Trophoblast cell (in vitro differentiated cells and primary cell): ENCODE data around the gene DNAJC8.

Source experiments
- DNase-seq, 2 donors: peaks; one replicate each; pipeline ENCODE4 v3.0.0-alpha.2; 2016
- H2AFZ ChIP-seq: 2 replicates; pipeline ENCODE4 v1.6.1; 2013; ENCODE audit warnings: low read length, moderate library complexity, mild to moderate bottlenecking; ENCODE audit not compliant: insufficient read depth, poor library complexity
- H2AK5ac ChIP-seq: 2 replicates; pipeline ENCODE4 v1.6.1; 2013; ENCODE audit warnings: mild to moderate bottlenecking, low read length
- H2BK120ac ChIP-seq: 2 replicates; pipeline ENCODE4 v1.6.1; 2013; ENCODE audit warnings: low read length, mild to moderate bottlenecking, moderate library complexity; ENCODE audit not compliant: insufficient read depth, poor library complexity
- H2BK12ac ChIP-seq: 2 replicates; pipeline ENCODE4 v1.6.1; 2013; ENCODE audit warnings: mild to moderate bottlenecking, low read length, moderate library complexity
- H2BK5ac ChIP-seq: 2 replicates; pipeline ENCODE4 v1.6.1; 2013; ENCODE audit warnings: low read length, low read depth, moderate library complexity, mild to moderate bottlenecking; ENCODE audit not compliant: poor library complexity
- H3K14ac ChIP-seq: 2 replicates; pipeline ENCODE4 v1.6.1; 2013; ENCODE audit warnings: mild to moderate bottlenecking, low read length
- H3K18ac ChIP-seq: 2 replicates; pipeline ENCODE4 v1.6.1; 2013; ENCODE audit warnings: mild to moderate bottlenecking, low read length
- H3K23ac ChIP-seq: 2 replicates; pipeline ENCODE4 v1.6.1; 2013; ENCODE audit warnings: low read length
- H3K27ac ChIP-seq: 2 replicates; pipeline ENCODE4 v1.5.1; 2013; ENCODE audit warnings: low read depth, mild to moderate bottlenecking, inconsistent platforms, low read length, moderate library complexity
- H3K27me3 ChIP-seq: 2 replicates; pipeline ENCODE4 v1.6.1; 2013; ENCODE audit warnings: inconsistent platforms, mild to moderate bottlenecking, low read length, moderate library complexity; ENCODE audit not compliant: insufficient read depth
- H3K36me3 ChIP-seq, 2 experiments: 1 replicate in 1 of 2; 2 replicates in 1 of 2; pipeline ENCODE4 v1.6.1; 2013; ENCODE audit warnings: low read length in 2 of 2, mild to moderate bottlenecking in 2 of 2, moderate library complexity in 1 of 2; ENCODE audit not compliant: insufficient read depth in 2 of 2, control insufficient read depth in 1 of 2
- H3K4ac ChIP-seq: 2 replicates; pipeline ENCODE4 v1.6.1; 2013; ENCODE audit warnings: low read depth, mild to moderate bottlenecking, low read length, moderate library complexity
- H3K4me1 ChIP-seq, 2 experiments: 1 replicate in 1 of 2; 2 replicates in 1 of 2; pipeline ENCODE4 v1.6.1; 2013; ENCODE audit warnings: low read length in 2 of 2, mild to moderate bottlenecking in 2 of 2, moderate library complexity in 1 of 2; ENCODE audit not compliant: insufficient read depth in 2 of 2, control insufficient read depth in 1 of 2
- H3K4me2 ChIP-seq: 2 replicates; pipeline ENCODE4 v1.6.1; 2013; ENCODE audit warnings: inconsistent platforms, mild to moderate bottlenecking, low read length, moderate library complexity
- H3K4me3 ChIP-seq: 2 replicates; pipeline ENCODE4 v1.5.1; 2013; ENCODE audit warnings: mild to moderate bottlenecking, low read depth, low read length, inconsistent platforms
- H3K79me1 ChIP-seq: one replicate; pipeline ENCODE4 v1.6.1; 2013; ENCODE audit warnings: low read length
- H3K79me2 ChIP-seq: 2 replicates; pipeline ENCODE4 v1.6.1; 2013; ENCODE audit warnings: low read length, mild to moderate bottlenecking; ENCODE audit not compliant: control insufficient read depth, insufficient read depth, poor library complexity
- H3K9ac ChIP-seq: 2 replicates; pipeline ENCODE4 v1.6.1; 2013; ENCODE audit warnings: mild to moderate bottlenecking, low read length
- H3K9me3 ChIP-seq: 2 replicates; pipeline ENCODE4 v1.6.1; 2013; ENCODE audit warnings: low read depth, mild to moderate bottlenecking, control low read depth, inconsistent platforms, low read length; ENCODE audit not compliant: insufficient read depth
- H4K12ac ChIP-seq: 2 replicates; pipeline ENCODE4 v1.6.1; 2013; ENCODE audit warnings: low read depth, mild to moderate bottlenecking, low read length, moderate library complexity
- H4K8ac ChIP-seq: 2 replicates; pipeline ENCODE4 v1.6.1; 2013; ENCODE audit warnings: low read depth, mild to moderate bottlenecking, low read length, moderate library complexity
- H4K91ac ChIP-seq: one replicate; pipeline ENCODE4 v1.6.1; 2013; ENCODE audit warnings: low read depth, mild to moderate bottlenecking, low read length, moderate library complexity
- WGBS: extraction: QIAGEN DNeasy Blood & Tissue Kit; methylation state at CpG from one replicate; pipeline ENCODE4 v1.1.7; 2013; ENCODE audit warnings: missing lambda C conversion rate; ENCODE audit not compliant: insufficient read length, insufficient coverage; ENCODE audit errors: extremely low coverage; 5-methylcytosine and 5-hydroxymethylcytosine counted together

The DNAJC8 gene

GRCh38 chr1:28258628-28259251 lies 25.9 kb upstream of the DNAJC8 start:
- Histone ChIP-seq H3K4me1 (peaks cover 5 to 14% of the 10 kb centered on the region in 2 experiments), H3K36me3 (peaks cover 0 to 2% of the 10 kb centered on the region in 2 experiments), H4K12ac (no peak overlapping the region), H3K14ac (no peak overlapping the region), H2BK5ac (no peak overlapping the region), H3K9ac (no peak overlapping the region), H3K23ac (no peak overlapping the region), H2BK120ac (peak overlapping the region; percentile 36), H3K27ac (no peak overlapping the region), H3K4me2 (peak overlapping the region; percentile 50), H2BK12ac (peak overlapping the region; percentile 18), H3K4ac (no peak overlapping the region), H2AFZ (peak overlapping the region; percentile 91), H3K9me3 (no peaks in the 10 kb centered on the region), H3K79me2 (peaks cover 27% of the 10 kb centered on the region), H3K18ac (no peak overlapping the region), H4K8ac (peak overlapping the region; percentile 87), H3K4me3 (no peak overlapping the region), H3K79me1 (peaks cover 10% of the 10 kb centered on the region), H2AK5ac (no peak overlapping the region), H4K91ac (peak overlapping the region; percentile 48), H3K27me3 (no peaks in the 10 kb centered on the region)
- DNase-seq = no peak
- WGBS = no CpG with 5 or more reads among the region's 12 CpGs

GRCh38 chr1:28257736-28258135 lies 24.9 kb upstream of the DNAJC8 start:
- Histone ChIP-seq H3K27me3 (no peaks in the 10 kb centered on the region), H3K18ac (no peak overlapping the region), H3K79me1 (peaks cover 10% of the 10 kb centered on the region), H2BK5ac (no peak overlapping the region), H3K14ac (no peak overlapping the region), H3K23ac (no peak overlapping the region), H4K91ac (no peak overlapping the region), H3K4ac (no peak overlapping the region), H4K12ac (no peak overlapping the region), H3K4me2 (no peak overlapping the region), H3K9me3 (no peaks in the 10 kb centered on the region), H2AK5ac (no peak overlapping the region), H3K9ac (no peak overlapping the region), H3K4me3 (no peak overlapping the region), H3K27ac (no peak overlapping the region), H3K36me3 (peaks cover 0 to 2% of the 10 kb centered on the region in 2 experiments), H2AFZ (no peak overlapping the region), H3K79me2 (peaks cover 22% of the 10 kb centered on the region), H2BK120ac (no peak overlapping the region), H4K8ac (no peak overlapping the region), H2BK12ac (no peak overlapping the region), H3K4me1 (peaks cover 5 to 10% of the 10 kb centered on the region in 2 experiments)
- WGBS = no CpG with 5 or more reads among the region's 4 CpGs
- DNase-seq = no peak

- no CpG with 5 or more reads among the region's 6 CpGs for WGBS
- Histone ChIP-seq H3K18ac (no peak overlapping the region), H2BK12ac (no peak overlapping the region)
These were observed 23.5 kb upstream of the DNAJC8 start for GRCh38 chr1:28256197-28256827.

GRCh38 chr1:28249866-28250295 lies 17.1 kb upstream of the DNAJC8 start:
- DNase-seq = peak in 1 of 2 donors; percentile 57

More at GRCh38 chr1:28256197-28256827, 23.5 kb upstream of the DNAJC8 start:
- H2AK5ac ChIP-seq = no peak overlapping the region
- H4K91ac ChIP-seq = no peak overlapping the region
- H3K79me1 ChIP-seq = peaks cover 10% of the 10 kb centered on the region
- H2BK120ac ChIP-seq = no peak overlapping the region
- no peak overlapping the region for H3K4me3 ChIP-seq
- H3K79me2 ChIP-seq = peaks cover 15% of the 10 kb centered on the region
- no peaks in the 10 kb centered on the region for H3K36me3 ChIP-seq
- H3K27me3 ChIP-seq = no peaks in the 10 kb centered on the region
- H3K27ac ChIP-seq = no peak overlapping the region
- H4K8ac ChIP-seq = no peak overlapping the region
- no peak for DNase-seq
- no peaks in the 10 kb centered on the region for H3K9me3 ChIP-seq
- no peak overlapping the region for H3K14ac ChIP-seq
- H3K4me2 ChIP-seq = no peak overlapping the region
- peak overlapping the region; percentile 27 for H3K23ac ChIP-seq
- no peak overlapping the region for H3K9ac ChIP-seq
- H4K12ac ChIP-seq = no peak overlapping the region
- H3K4ac ChIP-seq = no peak overlapping the region
- no peak overlapping the region for H2AFZ ChIP-seq
- H2BK5ac ChIP-seq = no peak overlapping the region
- peaks cover 5 to 8% of the 10 kb centered on the region in 2 experiments for H3K4me1 ChIP-seq

More at GRCh38 chr1:28249866-28250295, 17.1 kb upstream of the DNAJC8 start:
- H3K79me2 ChIP-seq = no peaks in the 10 kb centered on the region
- H3K27me3 ChIP-seq = no peaks in the 10 kb centered on the region
- no peak overlapping the region for H2BK120ac ChIP-seq
- H4K8ac ChIP-seq = no peak overlapping the region
- H3K9ac ChIP-seq = no peak overlapping the region
- no peaks in the 10 kb centered on the region for H3K9me3 ChIP-seq
- H3K36me3 ChIP-seq = no peaks in the 10 kb centered on the region
- H3K23ac ChIP-seq = no peak overlapping the region
- H4K91ac ChIP-seq = no peak overlapping the region
- no peak overlapping the region for H2AFZ ChIP-seq
- no peak overlapping the region for H3K18ac ChIP-seq
- peaks cover 7% of the 10 kb centered on the region for H3K79me1 ChIP-seq
- H2BK12ac ChIP-seq = no peak overlapping the region
- no peak overlapping the region for H3K4me2 ChIP-seq
- H2AK5ac ChIP-seq = no peak overlapping the region
- H3K14ac ChIP-seq = no peak overlapping the region
- WGBS = no CpG with 5 or more reads among the region's 4 CpGs
- no peak overlapping the region for H3K27ac ChIP-seq
- H3K4me3 ChIP-seq = no peak overlapping the region
- H4K12ac ChIP-seq = no peak overlapping the region
- no peak overlapping the region for H3K4ac ChIP-seq
- peaks cover 5 to 7% of the 10 kb centered on the region in 2 experiments for H3K4me1 ChIP-seq
- H2BK5ac ChIP-seq = no peak overlapping the region
